Measurements from ENCODE around the gene DNAH14. TPM values are rescaled to one million over a fixed set of nuclear protein-coding genes. Genes with fewer than 3 reads are reported as not detected.

Gene DNAH14
- polyA plus RNA-seq, 1 donor from 2014 or later = 24.9 TPM

GRCh38 chr1:225179686-225180085 lies 250.2 kb downstream of the DNAH14 start:
- H3K36me3 ChIP-seq (ENCODE audit: insufficient read depth, low read length) = no peaks in the 10 kb centered on the region
- no peaks in the 10 kb centered on the region for H3F3A ChIP-seq (ENCODE audit: insufficient read depth, low read length, poor library complexity, severe bottlenecking)
- H3K27me3 ChIP-seq (ENCODE audit: insufficient read depth, low read depth, low read length) = no peaks in the 10 kb centered on the region
- no peaks in the 10 kb centered on the region for H4K20me1 ChIP-seq (ENCODE audit: insufficient read depth)
- H3K4me3 ChIP-seq (ENCODE audit: low read length) = no peak overlapping the region
- no peak overlapping the region for H3K4me2 ChIP-seq (ENCODE audit: low read length)
- H3K9me3 ChIP-seq (ENCODE audit: low read length) = peaks cover 3% of the 10 kb centered on the region
- TF ChIP-seq TAF1 (IDR thresholded peaks at IDR 0.05; ENCODE audit: low read depth) = no peak
- no peak for TF ChIP-seq POLR2AphosphoS5 (IDR thresholded peaks at IDR 0.05)
- no peak for TF ChIP-seq EZH2 (IDR thresholded peaks at IDR 0.05; ENCODE audit: borderline replicate concordance, insufficient read depth, low read length, poor library complexity, severe bottlenecking)
- TF ChIP-seq EP300 (conservative IDR thresholded peaks at IDR 0.05; ENCODE audit: poor library complexity, severe bottlenecking) = no peak
- no peak for TF ChIP-seq SMC3 (conservative IDR thresholded peaks at IDR 0.05; ENCODE audit: poor library complexity)
- no peak for TF ChIP-seq MXI1 (conservative IDR thresholded peaks at IDR 0.05; ENCODE audit: poor library complexity, severe bottlenecking)
- TF ChIP-seq REST (IDR thresholded peaks at IDR 0.05; ENCODE audit: borderline replicate concordance) = no peak
- TF ChIP-seq CTCF (IDR thresholded peaks at IDR 0.05; ENCODE audit: poor library complexity, severe bottlenecking) = no peak
- no peak for TF ChIP-seq RAD21 (conservative IDR thresholded peaks at IDR 0.05)
- H3K9me2 ChIP-seq (ENCODE audit: insufficient read depth, low read length) = no peaks in the 10 kb centered on the region
- H3K79me2 ChIP-seq (replicated peaks; ENCODE audit: insufficient read depth, low read length) = no peaks in the 10 kb centered on the region
- no peak overlapping the region for H3K9ac ChIP-seq (ENCODE audit: low read length)
- H3K27ac ChIP-seq (ENCODE audit: low read length) = no peak overlapping the region
- H2AFZ ChIP-seq (ENCODE audit: low read depth, low read length) = no peak overlapping the region

GRCh38 chr1:225182716-225183115 lies 253.2 kb downstream of the DNAH14 start:
- H3K9ac ChIP-seq (ENCODE audit: low read length) = no peak overlapping the region
- H3K36me3 ChIP-seq (ENCODE audit: insufficient read depth, low read length) = no peaks in the 10 kb centered on the region
- H3K27ac ChIP-seq (ENCODE audit: low read length) = no peak overlapping the region
- H3K79me2 ChIP-seq (replicated peaks; ENCODE audit: insufficient read depth, low read length) = no peaks in the 10 kb centered on the region
- H3K4me2 ChIP-seq (ENCODE audit: low read length) = no peak overlapping the region
- H3K9me2 ChIP-seq (ENCODE audit: insufficient read depth, low read length) = no peaks in the 10 kb centered on the region
- no peak overlapping the region for H2AFZ ChIP-seq (ENCODE audit: low read depth, low read length)
- H3K4me3 ChIP-seq (ENCODE audit: low read length) = no peak overlapping the region
- TF ChIP-seq REST (IDR thresholded peaks at IDR 0.05; ENCODE audit: borderline replicate concordance) = no peak
- no peak for TF ChIP-seq RAD21 (conservative IDR thresholded peaks at IDR 0.05)
- TF ChIP-seq POLR2AphosphoS5 (IDR thresholded peaks at IDR 0.05) = no peak
- no peak for TF ChIP-seq CTCF (IDR thresholded peaks at IDR 0.05; ENCODE audit: poor library complexity, severe bottlenecking)
- TF ChIP-seq EZH2 (IDR thresholded peaks at IDR 0.05; ENCODE audit: borderline replicate concordance, insufficient read depth, low read length, poor library complexity, severe bottlenecking) = no peak
- no peak for TF ChIP-seq TAF1 (IDR thresholded peaks at IDR 0.05; ENCODE audit: low read depth)
- TF ChIP-seq MXI1 (conservative IDR thresholded peaks at IDR 0.05; ENCODE audit: poor library complexity, severe bottlenecking) = no peak
- TF ChIP-seq SMC3 (conservative IDR thresholded peaks at IDR 0.05; ENCODE audit: poor library complexity) = no peak
- TF ChIP-seq EP300 (conservative IDR thresholded peaks at IDR 0.05; ENCODE audit: poor library complexity, severe bottlenecking) = no peak
- no peaks in the 10 kb centered on the region for H4K20me1 ChIP-seq (ENCODE audit: insufficient read depth)
- H3K9me3 ChIP-seq (ENCODE audit: low read length) = peaks cover 3% of the 10 kb centered on the region
- H3K27me3 ChIP-seq (ENCODE audit: insufficient read depth, low read depth, low read length) = no peaks in the 10 kb centered on the region
- no peaks in the 10 kb centered on the region for H3F3A ChIP-seq (ENCODE audit: insufficient read depth, low read length, poor library complexity, severe bottlenecking)
